ENCODE measurements around the gene FBXO11. TPM values are rescaled to one million over a fixed set of nuclear protein-coding genes. Genes with fewer than 3 reads are reported as not detected.

The FBXO11 gene
- total and polyA plus RNA-seq, 7 donors, result 16.3 to 39.4 (median 31.0) TPM

DNA sequence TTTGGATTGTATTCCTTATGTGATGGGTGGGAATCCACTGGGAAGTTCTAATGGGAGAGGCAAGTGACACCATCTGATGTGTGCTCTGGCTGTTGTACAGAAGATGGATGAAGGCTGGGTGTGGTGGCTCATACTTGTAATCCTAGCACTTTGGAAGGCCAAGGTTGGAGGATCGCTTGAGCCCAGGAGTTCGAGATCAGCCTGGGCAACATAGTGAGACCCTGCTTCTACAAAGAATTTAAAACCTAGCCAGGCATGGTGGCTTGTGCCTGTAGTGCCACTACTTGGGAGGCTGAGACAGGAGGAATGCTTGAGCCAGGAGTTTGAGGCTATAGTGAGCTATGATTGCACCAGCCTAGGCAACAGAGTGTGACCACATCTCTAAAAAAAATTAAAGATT lies 134.0 kb downstream of the FBXO11 start:
- Histone ChIP-seq H3K27me3 (ENCODE audit: insufficient read depth in 3 of 3, low read length in 2 of 3) (no peaks in the 10 kb centered on the region), H3K36me3 (ENCODE audit: insufficient read depth in 1 of 2, low read depth in 1 of 2) (no peaks in the 10 kb centered on the region)
- 93 to 95% (median 94%) methylated on average over 2 of the region's 2 CpGs for WGBS, 3 donors

GRCh38 chr2:47771211-47771610 lies 135.1 kb downstream of the FBXO11 start:
- intact Hi-C loops (cut with DNase I), result loop anchor here in 1 of 2 donors (10.0 kb wide), 1 partner anchor 796 kb away; no protein-coding TSS in a partner anchor
- no peak overlapping the region for H3K27ac ChIP-seq
- no peak for DNase-seq
- H3K9me3 ChIP-seq, result no peaks in the 10 kb centered on the region
- no peaks in the 10 kb centered on the region for H3K36me3 ChIP-seq (ENCODE audit: insufficient read depth in 1 of 2, low read depth in 1 of 2)
- TF ChIP-seq CTCF (IDR thresholded peaks at IDR 0.05), result no peak
- H3K4me3 ChIP-seq, result no peak overlapping the region
- H3K27me3 ChIP-seq (ENCODE audit: insufficient read depth in 3 of 3, low read length in 2 of 3), result no peaks in the 10 kb centered on the region
- H3K4me1 ChIP-seq, result no peaks in the 10 kb centered on the region
- peak in 2 of 4 donors; percentile 19 to 38 for ATAC-seq

More for the DNA sequence above, 134.0 kb downstream of the FBXO11 start:
- Histone ChIP-seq H3K27ac (no peak overlapping the region), H3K4me3 (no peak overlapping the region), H3K4me1 (no peaks in the 10 kb centered on the region), H3K9me3 (no peaks in the 10 kb centered on the region)
- DNase-seq (no peak), ATAC-seq (no peak)
- intact Hi-C loops (cut with DNase I), result loop anchor here in 1 of 2 donors (10.0 kb wide), 1 partner anchor 798 kb away; no protein-coding TSS in a partner anchor
- TF ChIP-seq CTCF (IDR thresholded peaks at IDR 0.05), result no peak

GRCh38 chr2:47769318-47769717 lies 137.0 kb downstream of the FBXO11 start:
- DNase-seq (no peak), ATAC-seq (no peak)
- 86 to 93% (median 93%) methylated on average over 9 of the region's 9 CpGs for WGBS, 3 donors
- Histone ChIP-seq H3K36me3 (ENCODE audit: insufficient read depth in 1 of 2, low read depth in 1 of 2) (no peaks in the 10 kb centered on the region), H3K4me3 (no peak overlapping the region), H3K4me1 (no peaks in the 10 kb centered on the region), H3K27ac (no peak overlapping the region), H3K27me3 (ENCODE audit: insufficient read depth in 3 of 3, low read length in 2 of 3) (no peaks in the 10 kb centered on the region), H3K9me3 (no peaks in the 10 kb centered on the region)
- no peak for TF ChIP-seq CTCF (IDR thresholded peaks at IDR 0.05)
- intact Hi-C loops (cut with DNase I), result loop anchor here (5.0 kb wide), 2 partner anchors 332 to 437 kb away; no protein-coding TSS in a partner anchor

- Histone ChIP-seq H3K36me3 (ENCODE audit: insufficient read depth in 1 of 2, low read depth in 1 of 2) (no peaks in the 10 kb centered on the region), H3K4me3 (peak overlapping the region; percentile 24), H3K9me3 (no peaks in the 10 kb centered on the region), H3K27ac (no peak overlapping the region), H3K4me1 (no peaks in the 10 kb centered on the region), H3K27me3 (ENCODE audit: insufficient read depth in 3 of 3, low read length in 2 of 3) (no peaks in the 10 kb centered on the region)
- ATAC-seq (peak; percentile 86 to 96 (median 88)), DNase-seq (peak; percentile 57 to 83)
- intact Hi-C loops (cut with DNase I), result loop anchor here (1.0 to 5.0 kb wide), 3 partner anchors 330 to 436 kb away; no protein-coding TSS in a partner anchor
- TF ChIP-seq CTCF (IDR thresholded peaks at IDR 0.05), result peak; percentile 99
- 30 to 35% (median 30%) methylated on average over 28 of the region's 28 CpGs for WGBS, 3 donors
Measured at GRCh38 chr2:47767880-47768609, 138.3 kb downstream of the FBXO11 start.

All from psoas muscle (tissue), 8 donors.